ENCODE results near the gene GPN1.

GRCh38 chr2:27687232-27687631 lies 58.4 kb downstream of the GPN1 start:
- TF ChIP-seq CTCF (IDR thresholded peaks at IDR 0.05 in 4 of 5, conservative IDR thresholded peaks at IDR 0.05 in 1 of 5) (no peak), POLR2A (IDR thresholded peaks at IDR 0.05) (no peak)

All from gastrocnemius medialis (tissue), 4 donors.